Measurements from ENCODE around the gene RAB5A. TPM values are rescaled to one million over a fixed set of nuclear protein-coding genes. Genes with fewer than 3 reads are reported as not detected.
A peak's percentile ranks its signal among the peaks of the same experiment; 100 is the strongest.
"Not testable (repeated sequence)": the region's sequence is repeated elsewhere in the genome, so short reads cannot be mapped to it uniquely, and the experiment has no call there.

RAB5A gene
- total RNA-seq: 76.9 TPM
- 27.6 TPM for polyA plus RNA-seq (ENCODE audit: insufficient read depth, low read depth, low replicate concordance)
- long read RNA-seq, donor 1, transcript RAB5A-207 (4 exons, 868 nt): minor isoform, 7 of 26 reads
- long read RNA-seq, donor 1, transcript RAB5A-201 (6 exons, 2,536 nt): major isoform, 18 of 26 reads
- long read RNA-seq, donor 1, partial matches to known transcripts: 0 of 26 reads
- long read RNA-seq, donor 1, other reads (novel, unspliced or antisense): 0 of 26 reads
- long read RNA-seq, donor 2, transcript RAB5A-201 (6 exons, 2,536 nt): major isoform, 7 of 11 reads
- long read RNA-seq, donor 2, partial matches to known transcripts: 0 of 11 reads
- long read RNA-seq, donor 2, other reads (novel, unspliced or antisense): 0 of 11 reads
- long read RNA-seq, donor 3, transcript RAB5A-201 (6 exons, 2,536 nt): major isoform, 13 of 15 reads
- long read RNA-seq, donor 3, partial matches to known transcripts: 0 of 15 reads
- long read RNA-seq, donor 3, other reads (novel, unspliced or antisense): 0 of 15 reads
- long read RNA-seq, donor 4, transcript RAB5A-201 (6 exons, 2,536 nt): major isoform, 19 of 24 reads
- long read RNA-seq, donor 4, partial matches to known transcripts: 0 of 24 reads
- long read RNA-seq, donor 4, other reads (novel, unspliced or antisense): 0 of 24 reads
- long read RNA-seq, donor 5, partial matches to known transcripts: 0 of 2 reads
- long read RNA-seq, donor 5, other reads (novel, unspliced or antisense): 0 of 2 reads
- long read RNA-seq, donor 6, transcript RAB5A-201 (6 exons, 2,536 nt): major isoform, 14 of 25 reads
- long read RNA-seq, donor 6, partial matches to known transcripts: 6 of 25 reads
- long read RNA-seq, donor 6, other reads (novel, unspliced or antisense): 0 of 25 reads
- long read RNA-seq, donor 7, transcript RAB5A-201 (6 exons, 2,536 nt): major isoform, 39 of 47 reads
- long read RNA-seq, donor 7, partial matches to known transcripts: 4 of 47 reads
- long read RNA-seq, donor 7, other reads (novel, unspliced or antisense): 2 of 47 reads
- long read RNA-seq, donor 8, transcript RAB5A-201 (6 exons, 2,536 nt): major isoform, 17 of 22 reads
- long read RNA-seq, donor 8, partial matches to known transcripts: 0 of 22 reads
- long read RNA-seq, donor 8, other reads (novel, unspliced or antisense): 0 of 22 reads
- long read RNA-seq, donor 9, transcript RAB5A-201 (6 exons, 2,536 nt): major isoform, 5 of 6 reads
- long read RNA-seq, donor 9, partial matches to known transcripts: 0 of 6 reads
- long read RNA-seq, donor 9, other reads (novel, unspliced or antisense): 0 of 6 reads
- long read RNA-seq, donor 10, transcript RAB5A-201 (6 exons, 2,536 nt): major isoform, 9 of 18 reads
- long read RNA-seq, donor 10, partial matches to known transcripts: 6 of 18 reads
- long read RNA-seq, donor 10, other reads (novel, unspliced or antisense): 0 of 18 reads

- peak within 1 kb of the TSS; percentile 69 to 97 (median 86) for H3K9ac ChIP-seq (ENCODE audit: low read length in 3 of 3)
- no peaks in the 10 kb centered on the region for H3K27me3 ChIP-seq (ENCODE audit: control insufficient read depth, insufficient read depth, low read length)
- DNase-seq: peak; percentile 99 to 100 (median 99)
- H3K4me1 ChIP-seq (ENCODE audit: control insufficient read depth in 2 of 3, insufficient read depth in 2 of 3, low read depth in 1 of 3, low read length in 3 of 3): peaks cover 2 to 12% (median 10%) of the 10 kb centered on the region in 3 donors
- TF ChIP-seq CTCF (IDR thresholded peaks at IDR 0.05; ENCODE audit: borderline replicate concordance, extremely low read depth, insufficient read depth): no peak
- H3K27ac ChIP-seq (ENCODE audit: low read depth in 2 of 2, low read length in 2 of 2): peak within 1 kb of the TSS; percentile 98
- intact Hi-C loops (cut with DNase I): no loop called here
- H3K9me3 ChIP-seq (ENCODE audit: control insufficient read depth in 2 of 3, insufficient read depth in 1 of 3, low read length in 3 of 3): no peaks in the 10 kb centered on the region
- peak within 1 kb of the TSS; percentile 71 to 96 (median 86) for H3K4me3 ChIP-seq (ENCODE audit: low read length in 3 of 3)
- peak; percentile 97 for FAIRE-seq
- H3K36me3 ChIP-seq (ENCODE audit: control insufficient read depth in 2 of 3, insufficient read depth in 3 of 3, low read length in 3 of 3): peaks cover 0 to 6% (median 0%) of the 10 kb centered on the region in 3 donors
These were observed at the start of gene RAB5A for GRCh38 chr3:19946832-19947548. RAB5A (plus strand) TSS chr3:19947097; CDS start chr3:19950899, 3,802 bp downstream.

- no peak overlapping the region for H3K4me3 ChIP-seq (ENCODE audit: low read length in 3 of 3)
- no peaks in the 10 kb centered on the region for H3K36me3 ChIP-seq (ENCODE audit: control insufficient read depth in 2 of 3, insufficient read depth in 3 of 3, low read length in 3 of 3)
- no peak for TF ChIP-seq CTCF (IDR thresholded peaks at IDR 0.05; ENCODE audit: borderline replicate concordance, extremely low read depth, insufficient read depth)
- H3K9me3 ChIP-seq (ENCODE audit: control insufficient read depth in 2 of 3, insufficient read depth in 1 of 3, low read length in 3 of 3): no peaks in the 10 kb centered on the region
- no peaks in the 10 kb centered on the region for H3K4me1 ChIP-seq (ENCODE audit: control insufficient read depth in 2 of 3, insufficient read depth in 2 of 3, low read depth in 1 of 3, low read length in 3 of 3)
- no peak overlapping the region for H3K27ac ChIP-seq (ENCODE audit: low read depth in 2 of 2, low read length in 2 of 2)
- no peaks in the 10 kb centered on the region for H3K27me3 ChIP-seq (ENCODE audit: control insufficient read depth, insufficient read depth, low read length)
- FAIRE-seq (no peak), DNase-seq (no peak)
- H3K9ac ChIP-seq (ENCODE audit: low read length in 3 of 3): no peak overlapping the region
- intact Hi-C loops (cut with DNase I): no loop called here
These were observed 48.2 kb upstream of the RAB5A start for GRCh38 chr3:19898721-19899120.

- intact Hi-C loops (cut with DNase I): no loop called here
- Histone ChIP-seq H3K9ac (ENCODE audit: low read length in 3 of 3) (no peak overlapping the region), H3K27ac (ENCODE audit: low read depth in 2 of 2, low read length in 2 of 2) (no peak overlapping the region), H3K36me3 (ENCODE audit: control insufficient read depth in 2 of 3, insufficient read depth in 3 of 3, low read length in 3 of 3) (no peaks in the 10 kb centered on the region), H3K27me3 (ENCODE audit: control insufficient read depth, insufficient read depth, low read length) (no peaks in the 10 kb centered on the region), H3K4me3 (ENCODE audit: low read length in 3 of 3) (no peak overlapping the region), H3K9me3 (ENCODE audit: control insufficient read depth in 2 of 3, insufficient read depth in 1 of 3, low read length in 3 of 3) (no peaks in the 10 kb centered on the region), H3K4me1 (ENCODE audit: control insufficient read depth in 2 of 3, insufficient read depth in 2 of 3, low read depth in 1 of 3, low read length in 3 of 3) (no peaks in the 10 kb centered on the region)
- no peak for DNase-seq
- no peak for FAIRE-seq
- no peak for TF ChIP-seq CTCF (IDR thresholded peaks at IDR 0.05; ENCODE audit: borderline replicate concordance, extremely low read depth, insufficient read depth)
These were observed 47.6 kb upstream of the RAB5A start for GRCh38 chr3:19899264-19899663.

GRCh38 chr3:19899833-19900232 lies 47.1 kb upstream of the RAB5A start:
- H3K4me1 ChIP-seq (ENCODE audit: control insufficient read depth in 2 of 3, insufficient read depth in 2 of 3, low read depth in 1 of 3, low read length in 3 of 3); H3K4me3 ChIP-seq (ENCODE audit: low read length in 3 of 3); H3K9me3 ChIP-seq (ENCODE audit: control insufficient read depth in 2 of 3, insufficient read depth in 1 of 3, low read length in 3 of 3); H3K9ac ChIP-seq (ENCODE audit: low read length in 3 of 3); FAIRE-seq; H3K27me3 ChIP-seq (ENCODE audit: control insufficient read depth, insufficient read depth, low read length); intact Hi-C loops (cut with DNase I); H3K36me3 ChIP-seq (ENCODE audit: control insufficient read depth in 2 of 3, insufficient read depth in 3 of 3, low read length in 3 of 3); H3K27ac ChIP-seq (ENCODE audit: low read depth in 2 of 2, low read length in 2 of 2); DNase-seq: not testable (repeated sequence)
